GM19239 (cell line): ENCODE measurements around the gene KCNS1.
A peak's percentile ranks its signal among the peaks of the same experiment; 100 is the strongest.
"Not testable (repeated sequence)": the region's sequence is repeated elsewhere in the genome, so short reads cannot be mapped to it uniquely, and the experiment has no call there.

ENCODE experiments used
- DNase-seq: peaks from one replicate; pipeline ENCODE4 v3.0.0; 2011; ENCODE audit warnings: low spot score; ENCODE audit not compliant: insufficient read length
- FAIRE-seq: peaks from 2 replicates; lab custom pipeline; 2011; peaks lifted over from hg19 to GRCh38; lab: Jason Lieb, UNC

Gene KCNS1

DNA sequence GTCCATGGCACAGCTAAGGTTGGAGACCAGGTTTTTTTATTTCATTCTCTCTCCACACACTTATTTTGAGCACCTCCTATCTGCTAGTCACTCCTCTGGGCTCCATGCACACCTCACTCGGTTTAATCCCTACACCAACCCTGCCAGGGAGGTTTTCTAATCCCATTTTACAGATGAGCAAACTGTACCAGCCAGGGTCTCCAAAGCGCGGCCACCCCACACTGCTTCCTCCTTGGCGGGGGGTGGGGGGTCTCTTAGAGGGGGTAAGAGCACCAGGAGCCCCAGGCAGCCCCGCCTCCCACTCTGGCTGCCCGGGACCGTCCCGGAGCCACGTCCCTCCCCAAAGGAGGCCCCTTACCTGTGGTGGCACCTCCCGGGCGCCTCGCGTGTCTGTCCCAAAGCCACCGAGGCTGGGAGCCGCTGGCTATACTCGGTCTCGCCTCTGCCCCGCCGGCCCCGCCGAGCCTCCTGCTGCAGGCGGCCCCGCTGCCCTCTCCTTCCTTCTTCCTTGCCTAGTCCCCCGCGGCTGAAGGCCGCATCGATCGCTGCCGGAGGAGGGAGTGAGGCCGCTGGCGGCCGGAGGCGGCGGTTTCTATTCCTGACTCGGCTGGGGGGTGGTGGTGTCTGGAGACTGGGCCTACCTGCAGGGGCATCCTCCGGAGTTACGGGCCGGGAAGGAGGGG lies at the start of gene KCNS1:
TSS of gene KCNS1 (minus strand) at position 565 of the 683 bp plus-strand sequence. CDS start 1,891 bp downstream, outside the sequence.
- FAIRE-seq (no peak), DNase-seq (no peak)

- no peak for FAIRE-seq
- no peak for DNase-seq
Observed at GRCh38 chr20:45149062-45149461, 48.1 kb upstream of the KCNS1 start.

DNA sequence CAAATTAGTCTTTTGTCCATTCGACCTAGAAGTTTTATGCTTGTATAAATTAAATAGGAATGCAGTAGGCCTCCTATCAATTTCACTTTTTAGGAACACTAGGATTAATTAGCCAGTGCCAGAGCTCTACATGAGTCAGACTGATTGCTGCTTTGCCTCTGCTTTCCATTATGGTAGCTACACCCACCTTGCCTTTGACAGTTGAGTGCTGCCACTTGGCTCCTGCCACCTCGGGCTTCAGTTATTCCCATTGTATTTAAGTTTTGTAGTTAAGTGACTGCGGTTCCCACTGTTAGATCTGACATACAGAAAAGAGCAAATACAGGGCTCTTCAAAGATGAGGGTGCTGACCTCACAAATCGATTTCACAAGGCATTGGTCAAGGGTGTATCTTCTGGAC lies 39.9 kb upstream of the KCNS1 start:
- FAIRE-seq (no peak), DNase-seq (no peak)

DNA sequence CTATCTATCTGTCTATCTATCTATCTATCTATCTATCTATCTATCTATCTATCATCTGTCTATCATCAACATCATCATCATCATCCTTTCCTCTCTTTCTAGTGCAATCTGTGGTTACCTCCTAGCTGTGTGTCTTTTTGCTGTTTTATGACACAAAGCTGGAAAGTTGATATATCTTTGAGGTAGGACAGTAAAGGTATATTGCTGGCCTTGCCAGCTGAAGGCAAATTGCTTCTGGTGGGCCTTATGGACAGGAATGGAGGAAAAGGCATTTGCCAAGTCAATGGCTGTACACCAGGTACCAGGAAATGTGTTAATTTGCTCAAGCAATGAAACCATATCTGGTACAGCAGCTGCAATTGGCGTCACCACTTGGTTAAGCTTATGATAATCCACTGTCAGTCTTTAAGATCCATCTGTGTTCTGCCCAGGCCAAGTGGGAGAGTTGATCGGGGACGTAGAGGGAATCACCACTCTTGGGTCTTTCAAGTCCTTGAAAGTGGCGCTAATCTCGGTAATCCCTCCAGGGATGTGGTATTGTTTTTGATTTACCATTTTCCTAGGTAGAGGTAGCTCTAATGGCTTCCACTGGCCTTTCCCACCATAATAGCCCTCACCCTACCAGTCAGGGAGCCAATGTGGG lies 38.9 kb upstream of the KCNS1 start:
- FAIRE-seq, DNase-seq: not testable (repeated sequence)

DNA sequence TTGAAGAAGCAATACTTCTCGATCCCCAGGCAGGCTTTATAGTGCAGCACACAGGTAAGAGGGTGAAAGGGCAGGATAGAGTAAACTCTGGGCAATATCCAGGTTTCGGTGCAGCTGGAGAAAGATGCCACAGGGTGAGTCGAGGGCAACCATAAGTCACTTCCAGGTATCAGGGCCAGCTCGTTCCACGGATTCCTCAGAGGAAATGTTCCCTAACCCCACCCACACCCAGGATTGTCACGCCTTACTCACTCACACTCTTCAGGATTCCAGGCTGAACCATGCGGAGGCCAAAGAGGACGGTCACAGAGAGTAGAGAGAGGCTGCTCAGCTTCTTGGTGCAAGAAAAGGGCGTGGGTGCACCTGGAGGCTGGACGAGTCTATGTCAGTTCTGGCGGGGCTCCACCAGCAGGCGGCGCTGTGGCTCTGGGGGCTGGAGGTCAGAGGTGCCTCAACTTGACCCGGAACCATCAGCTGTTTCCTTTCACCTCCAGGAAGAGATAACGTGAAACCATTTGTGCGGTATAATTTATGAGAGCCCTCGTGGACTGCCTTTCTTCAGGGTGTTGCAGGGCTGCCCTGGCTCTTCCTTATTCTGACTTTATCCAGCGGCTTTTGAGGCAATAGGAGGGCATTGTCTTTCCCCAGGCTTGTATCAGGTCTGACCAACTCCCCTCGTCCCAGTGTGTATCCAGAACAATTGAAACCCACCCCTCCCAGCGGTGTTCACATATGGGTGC lies 37.8 kb upstream of the KCNS1 start:
- FAIRE-seq = no peak

GRCh38 chr20:45136911-45137310 lies 36.0 kb upstream of the KCNS1 start:
- FAIRE-seq = no peak
- DNase-seq = no peak

More for the DNA sequence above, 37.8 kb upstream of the KCNS1 start:
- peak; percentile 28 for DNase-seq

DNA sequence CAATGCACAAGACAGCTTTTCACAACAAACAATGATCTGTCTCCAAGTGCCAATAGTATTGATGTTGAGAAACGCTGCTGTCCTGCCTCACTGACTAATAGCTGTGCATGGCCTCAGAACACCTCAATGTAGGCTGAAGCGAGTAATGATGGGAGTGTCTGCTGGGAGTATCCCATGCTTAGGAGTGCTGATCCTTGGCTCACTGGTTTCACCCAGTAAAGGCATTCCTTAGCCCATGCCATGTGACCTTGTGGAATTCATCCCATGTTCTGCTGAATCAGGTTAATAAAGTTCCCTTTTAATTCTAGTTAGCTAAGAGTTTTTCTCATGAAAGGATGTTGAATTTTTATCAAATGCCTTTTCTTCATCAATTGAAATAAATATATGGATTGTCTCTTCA lies 27.2 kb upstream of the KCNS1 start:
- no peak for DNase-seq
- no peak for FAIRE-seq

DNA sequence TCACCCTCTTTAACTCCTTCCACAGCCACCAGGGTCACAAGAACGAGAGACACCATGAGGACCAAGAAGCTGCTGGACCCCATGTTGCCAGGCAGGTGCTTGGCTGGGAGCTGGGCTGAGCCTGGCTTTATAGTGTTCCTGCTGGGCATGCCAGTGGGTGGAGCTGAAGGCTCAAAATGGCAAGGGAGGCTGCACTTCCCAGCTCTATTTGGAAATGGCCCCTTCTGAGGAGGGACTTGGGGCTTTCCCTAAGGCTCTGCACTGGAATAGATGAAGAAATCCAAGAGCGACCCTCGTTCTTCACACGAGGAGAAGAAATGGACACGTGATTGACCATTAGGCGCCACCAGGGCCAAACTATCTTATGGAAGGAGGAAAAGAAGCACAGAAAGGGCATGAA lies 23.4 kb upstream of the KCNS1 start, which contains the start of gene WFDC12:
TSS of gene WFDC12 (minus strand) at position 101 of the 400 bp plus-strand sequence. CDS start at position 83, 18 bp downstream.
- DNase-seq = no peak
- FAIRE-seq = no peak

DNA sequence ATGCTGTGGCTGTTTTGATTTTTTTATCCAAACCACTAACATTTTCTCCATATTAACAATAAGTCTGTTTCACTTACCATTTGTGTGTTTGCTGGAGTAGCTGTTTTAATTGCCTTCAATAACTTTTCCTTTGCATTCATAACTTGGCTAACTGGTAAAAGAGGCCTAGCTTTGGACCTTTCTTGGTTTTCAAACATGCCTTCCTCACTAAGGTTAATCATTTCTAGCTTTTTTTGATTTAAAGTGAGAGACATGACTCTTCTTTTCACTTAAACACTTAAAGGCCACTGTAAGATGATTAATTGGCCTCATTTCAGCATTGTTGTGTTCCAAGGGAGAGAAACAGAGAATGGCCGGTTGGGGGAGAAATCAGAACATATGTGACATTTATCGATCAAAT lies 20.5 kb upstream of the KCNS1 start:
- no peak for FAIRE-seq
- no peak for DNase-seq

- no peak for DNase-seq
- FAIRE-seq = no peak
Observed at GRCh38 chr20:45119556-45120266, 18.8 kb upstream of the KCNS1 start.

DNA sequence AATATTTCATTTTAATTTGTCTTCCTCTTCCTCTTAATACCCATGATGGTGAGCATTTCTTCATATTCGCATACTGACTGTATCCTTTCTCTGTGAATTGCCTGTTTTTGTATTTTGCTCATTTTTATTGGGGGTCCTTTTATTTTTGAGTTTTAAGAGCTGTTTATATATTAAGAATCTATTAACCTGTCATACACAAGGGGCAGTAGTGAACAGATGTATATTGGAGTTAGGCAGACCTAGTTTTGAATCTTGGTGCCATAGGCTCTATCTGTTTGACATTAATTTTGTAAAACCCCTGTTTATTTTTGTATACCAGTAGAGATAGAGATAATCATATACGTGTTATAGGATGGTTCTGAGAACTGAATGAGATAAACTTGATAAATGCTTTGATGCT lies 17.1 kb upstream of the KCNS1 start:
- DNase-seq = no peak
- FAIRE-seq = no peak

- FAIRE-seq (no peak), DNase-seq (no peak)
Observed at GRCh38 chr20:45117581-45117980, 16.7 kb upstream of the KCNS1 start.

- DNase-seq (no peak), FAIRE-seq (no peak)
Observed at GRCh38 chr20:45115829-45116228, 14.9 kb upstream of the KCNS1 start.

DNA sequence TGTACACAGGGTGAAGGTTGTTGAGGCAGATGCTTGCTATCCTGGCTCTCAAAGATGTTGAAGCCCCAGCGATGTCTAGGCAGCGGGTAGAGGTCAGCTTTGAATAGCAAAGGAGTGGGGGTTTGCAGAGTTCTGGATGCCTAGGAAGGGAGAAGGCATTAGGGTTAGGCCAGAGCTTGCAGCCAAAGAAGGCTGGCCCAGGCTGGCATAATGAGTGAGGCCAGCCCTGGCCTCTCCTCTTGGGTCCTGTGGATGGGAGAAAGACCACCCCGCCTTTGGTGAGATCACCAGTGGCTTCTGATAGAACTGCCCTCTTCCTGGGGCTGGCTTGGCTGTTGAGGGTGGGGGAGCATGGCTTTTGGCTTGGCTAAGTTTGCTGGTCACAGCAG lies 14.5 kb upstream of the KCNS1 start:
- DNase-seq (no peak), FAIRE-seq (no peak)

DNA sequence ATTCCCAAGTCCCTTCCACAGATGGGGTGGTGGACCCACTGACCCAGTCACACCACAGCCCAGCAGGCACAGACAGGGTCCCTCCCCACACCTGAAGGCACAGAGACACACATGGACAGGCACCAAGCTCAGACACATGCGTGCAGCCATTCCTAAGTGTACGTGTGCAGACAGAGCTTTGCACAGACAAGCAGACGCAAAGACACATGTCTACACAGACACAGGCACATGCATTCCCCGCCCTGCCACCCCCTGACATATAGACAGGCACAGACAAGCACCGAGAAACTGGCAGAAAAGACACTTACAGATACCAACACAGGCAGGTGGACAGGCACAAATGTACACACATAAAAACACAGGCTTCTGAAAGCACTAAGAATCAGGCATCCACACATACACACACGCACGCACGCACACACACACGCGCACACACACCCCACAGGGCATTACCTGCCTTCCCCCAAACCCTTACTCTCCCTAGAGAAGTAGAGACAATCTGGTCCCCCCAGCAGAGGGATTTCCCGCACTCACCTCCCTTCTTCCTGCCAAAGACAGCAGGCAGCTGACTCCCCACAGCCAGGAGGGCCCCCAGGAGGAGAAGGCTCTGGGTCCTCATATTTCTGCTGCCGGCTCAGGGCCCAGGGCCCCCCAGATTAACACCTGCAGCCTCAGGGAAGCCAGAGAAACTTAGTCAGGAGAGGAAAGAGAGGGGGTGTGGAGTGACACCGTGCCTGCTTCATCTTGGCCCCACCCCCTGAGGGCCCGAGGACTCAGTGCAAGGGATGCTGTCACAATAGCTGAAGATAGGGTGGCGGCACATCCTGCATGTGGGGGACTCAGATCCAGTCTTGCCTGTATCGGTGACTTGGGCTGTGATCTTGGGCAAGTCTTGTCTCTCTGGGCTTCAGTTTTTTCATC lies 13.8 kb upstream of the KCNS1 start, which contains the start of gene WFDC5:
TSS of gene WFDC5 (minus strand) at position 710 of the 921 bp plus-strand sequence. CDS start at position 619, 91 bp downstream.
- FAIRE-seq = no peak

GRCh38 chr20:45113865-45114264 lies 12.9 kb upstream of the KCNS1 start:
- DNase-seq (no peak), FAIRE-seq (no peak)

More for the DNA sequence above, 13.8 kb upstream of the KCNS1 start, which contains the start of gene WFDC5:
- no peak for DNase-seq

- FAIRE-seq = no peak
Observed at GRCh38 chr20:45112754-45113153, 11.8 kb upstream of the KCNS1 start.

GRCh38 chr20:45111799-45112471 lies 11.0 kb upstream of the KCNS1 start:
- FAIRE-seq (no peak), DNase-seq (no peak)

More at GRCh38 chr20:45112754-45113153, 11.8 kb upstream of the KCNS1 start:
- DNase-seq = no peak

DNA sequence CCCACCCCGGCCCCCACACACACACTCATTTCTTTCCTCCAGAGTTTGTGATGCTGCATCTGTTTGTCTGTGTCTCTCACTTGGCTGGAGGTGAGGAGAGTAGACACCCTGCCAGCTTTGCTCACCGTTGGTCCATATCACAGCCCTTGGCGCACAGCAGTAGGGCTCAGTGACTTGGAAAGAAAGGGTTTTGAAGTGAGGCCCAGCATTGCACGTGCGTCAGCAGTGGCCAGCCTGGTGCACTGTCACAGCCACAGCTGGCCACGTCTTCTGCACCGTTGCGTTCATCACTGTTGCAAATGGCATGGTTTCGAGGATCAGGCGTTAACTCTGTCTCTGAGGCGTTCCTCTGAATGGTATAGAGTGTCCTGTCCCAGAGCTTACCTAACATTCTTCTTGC lies 10.4 kb upstream of the KCNS1 start:
- FAIRE-seq = no peak

More for the DNA sequence above, 10.4 kb upstream of the KCNS1 start:
- no peak for DNase-seq
